PC-9 (cell line): ENCODE measurements around the gene APOB. TPM values are rescaled to one million over a fixed set of nuclear protein-coding genes. Genes with fewer than 3 reads are reported as not detected.

Experiments used
- BruUV-seq: library from RNA; stranded (reverse); fragments of 400-500 nt; replicated peaks from 2 replicates; lab custom pipeline; 2021; lab: Mats Ljungman, UMichigan
- CTCF ChIA-PET: fragments of 300-600 bp; sonication (Branson Sonifier 250); formaldehyde crosslinking; loops from one replicate; lab custom pipeline; 2022; ENCODE audit warnings: antibody characterized with exemption; lab: Charles Lee
- POLR2A ChIA-PET: fragments of 300-600 bp; sonication (Branson Sonifier 250); formaldehyde crosslinking; loops from one replicate; lab custom pipeline; 2022; ENCODE audit warnings: antibody characterized with exemption; ENCODE audit not compliant: unreplicated experiment; lab: Charles Lee
- DNase-seq, 2 experiments: peaks; one replicate each; pipeline versions ENCODE4 v3.0.0 to v3.0.0-alpha.2; 2015 to 2022; ENCODE audit warnings: mixed read lengths in 1 of 2
- H2AFZ ChIP-seq: fragments of 200-600 bp; sonication (generic); 2 replicates; pipeline ENCODE4 v1.8.1; 2017; ENCODE audit warnings: antibody characterized with exemption
- H3F3A ChIP-seq: fragments of 200-600 bp; sonication (generic); 2 replicates; pipeline ENCODE4 v1.8.1; 2017; ENCODE audit warnings: antibody characterized with exemption, mild to moderate bottlenecking, low read depth; ENCODE audit not compliant: insufficient read depth
- H3K27ac ChIP-seq: fragments of 200-600 bp; sonication (generic); 2 replicates; pipeline ENCODE4 v1.6.1; 2016; ENCODE audit warnings: mixed run types
- H3K27me3 ChIP-seq: fragments of 200-600 bp; sonication (generic); 2 replicates; pipeline ENCODE4 v1.6.1; 2016; ENCODE audit warnings: low read depth, mixed run types; ENCODE audit not compliant: insufficient read depth
- H3K36me3 ChIP-seq: fragments of 200-600 bp; sonication (generic); 2 replicates; pipeline ENCODE4 v1.6.1; 2016; ENCODE audit warnings: low read depth, mixed run types
- H3K4me1 ChIP-seq: fragments of 200-600 bp; sonication (generic); replicated peaks from 2 replicates; pipeline ENCODE4 v1.6.1; 2016; ENCODE audit warnings: mixed run types; ENCODE audit not compliant: insufficient read depth
- H3K4me2 ChIP-seq: fragments of 200-600 bp; sonication (generic); 2 replicates; pipeline ENCODE4 v1.6.1; 2017; ENCODE audit warnings: mixed run types
- H3K4me3 ChIP-seq: fragments of 200-600 bp; sonication (generic); 2 replicates; pipeline ENCODE4 v1.6.1; 2016; ENCODE audit warnings: mixed run types
- H3K79me2 ChIP-seq: fragments of 200-600 bp; sonication (generic); 2 replicates; pipeline ENCODE4 v1.6.1; 2017; ENCODE audit warnings: low read depth, mixed run types
- H3K9me2 ChIP-seq: fragments of 200-600 bp; sonication (generic); 2 replicates; pipeline ENCODE4 v1.8.1; 2017; ENCODE audit warnings: mild to moderate bottlenecking; ENCODE audit not compliant: insufficient read depth
- H3K9me3 ChIP-seq: fragments of 200-600 bp; sonication (generic); 2 replicates; pipeline ENCODE4 v1.8.1; 2016; ENCODE audit warnings: low read depth; ENCODE audit not compliant: insufficient read depth
- H4K20me1 ChIP-seq: fragments of 200-600 bp; sonication (generic); 2 replicates; pipeline ENCODE4 v1.8.1; 2017; ENCODE audit not compliant: insufficient read depth
- CTCF ChIP-seq: fragments of 200-600 bp; sonication (generic); conservative IDR thresholded peaks from 2 replicates; pipeline ENCODE4 v1.6.1; 2017; ENCODE audit warnings: mixed run types, antibody characterized with exemption, mild to moderate bottlenecking, moderate library complexity
- EZH2 ChIP-seq: fragments of 200-600 bp; sonication (generic); IDR thresholded peaks from 2 replicates; pipeline ENCODE4 v1.8.0; 2017; ENCODE audit warnings: antibody characterized with exemption, low read depth
- intact Hi-C: fragments of 100-400 bp; cut with micrococcal nuclease; formaldehyde crosslinking; loops from one replicate; pipeline ENCODE4 v1.10.0; 2022; ENCODE audit not compliant: unreplicated experiment
- total RNA-seq: library from RNA; stranded (reverse); gene quantifications from 2 replicates; pipeline ENCODE4 v1.2.3, GENCODE V29; 2021

The APOB gene
- total RNA-seq, 1 experiment from 2014 or later, result not detected

DNA sequence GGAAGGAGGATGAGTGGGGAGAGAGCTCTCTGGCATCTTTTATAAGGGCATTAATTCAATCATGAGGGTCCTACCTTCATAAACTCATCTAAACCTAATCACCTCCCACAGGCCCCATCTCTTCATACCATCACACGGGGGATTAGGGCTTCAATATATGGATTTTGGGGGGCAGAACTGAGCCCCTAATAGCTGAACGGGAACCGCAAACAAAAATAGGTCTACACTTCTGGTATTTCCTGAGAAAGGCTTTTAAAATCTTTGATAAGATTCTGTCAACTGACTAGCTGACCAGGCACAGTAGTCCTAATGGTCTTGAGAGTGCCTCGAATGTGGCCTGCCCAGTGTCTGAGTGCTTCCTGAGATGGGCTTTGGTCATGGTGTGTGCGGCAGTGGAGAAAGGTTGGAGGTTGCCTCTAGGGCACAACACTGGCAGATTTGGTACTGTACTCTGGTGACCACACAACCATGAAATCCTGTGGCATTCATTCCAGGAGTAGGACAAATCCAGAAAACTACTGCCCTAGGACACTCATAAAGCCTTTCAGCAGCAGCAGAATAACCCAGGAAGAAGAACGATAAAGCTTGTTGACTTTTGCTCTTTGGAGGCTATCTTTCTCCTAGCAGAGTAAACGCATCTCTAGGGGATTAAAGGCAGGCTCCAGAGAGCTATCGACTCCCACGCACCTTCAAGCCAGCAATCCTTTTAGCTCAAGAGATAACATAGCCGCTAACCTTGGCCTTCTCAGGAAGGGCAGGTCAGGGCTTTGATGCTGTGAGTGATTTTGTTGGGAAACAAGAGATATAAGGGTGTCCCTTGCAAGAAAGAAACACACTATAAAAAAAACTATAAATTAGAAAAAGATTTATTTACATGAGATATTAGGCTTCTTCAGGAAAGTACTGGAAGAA, 12.3 kb upstream of the APOB start:
- no peak for TF ChIP-seq EZH2
- TF ChIP-seq CTCF, result no peak
- Histone ChIP-seq H3K27ac (no peak overlapping the region), H4K20me1 (no peaks in the 10 kb centered on the region), H3K27me3 (peaks cover 23% of the 10 kb centered on the region; the same call in 1 of the 2 replicates), H3K4me3 (no peak overlapping the region), H3K4me2 (no peak overlapping the region), H2AFZ (no peak overlapping the region), H3K9me3 (no peaks in the 10 kb centered on the region), H3F3A (no peaks in the 10 kb centered on the region), H3K36me3 (no peaks in the 10 kb centered on the region), H3K4me1 (no peaks in the 10 kb centered on the region), H3K9me2 (no peaks in the 10 kb centered on the region), H3K79me2 (no peaks in the 10 kb centered on the region)
- intact Hi-C loops, result no loop called here
- ChIA-PET CTCF (no interaction called here), POLR2A (no interaction called here)
- no peak for DNase-seq
- BruUV-seq, result no TSS peak

GRCh38 chr2:21055451-21055850, 11.6 kb upstream of the APOB start:
- H3K4me3 ChIP-seq, result no peak overlapping the region
- H3K79me2 ChIP-seq, result no peaks in the 10 kb centered on the region
- H3K36me3 ChIP-seq, result no peaks in the 10 kb centered on the region
- no peak for DNase-seq
- no peak overlapping the region for H2AFZ ChIP-seq
- H3K27me3 ChIP-seq, result peaks cover 23% of the 10 kb centered on the region; the same call in 1 of the 2 replicates
- intact Hi-C loops, result no loop called here
- BruUV-seq, result no TSS peak
- ChIA-PET POLR2A (no interaction called here), CTCF (no interaction called here)
- no peaks in the 10 kb centered on the region for H3F3A ChIP-seq
- no peaks in the 10 kb centered on the region for H4K20me1 ChIP-seq
- no peaks in the 10 kb centered on the region for H3K9me2 ChIP-seq
- no peaks in the 10 kb centered on the region for H3K4me1 ChIP-seq
- no peaks in the 10 kb centered on the region for H3K9me3 ChIP-seq
- TF ChIP-seq CTCF (no peak), EZH2 (no peak)
- no peak overlapping the region for H3K4me2 ChIP-seq
- no peak overlapping the region for H3K27ac ChIP-seq

DNA sequence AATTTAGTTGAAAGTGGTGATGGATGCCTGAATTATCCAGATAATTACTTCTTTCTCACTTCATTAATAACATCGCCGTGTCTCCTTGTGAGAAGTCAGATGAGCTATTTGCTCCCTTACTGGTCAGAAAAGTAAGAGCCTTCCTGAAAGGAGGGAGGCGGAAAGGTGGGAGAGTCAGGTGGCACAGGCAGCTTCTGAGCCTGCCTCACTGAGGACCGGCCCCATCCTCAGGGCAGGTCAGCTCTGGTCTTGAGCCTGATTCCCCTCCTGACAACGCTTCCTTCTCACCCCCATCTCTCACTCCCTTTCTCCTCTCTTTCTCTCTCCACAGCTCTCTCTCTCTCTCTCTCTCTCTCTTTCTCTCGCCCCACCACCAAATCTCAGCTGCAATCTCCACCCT, 10.1 kb upstream of the APOB start:
- Histone ChIP-seq H3K9me3 (no peaks in the 10 kb centered on the region), H3K27ac (no peak overlapping the region), H2AFZ (no peak overlapping the region), H3K79me2 (no peaks in the 10 kb centered on the region), H4K20me1 (no peaks in the 10 kb centered on the region), H3K4me1 (no peaks in the 10 kb centered on the region), H3K4me2 (no peak overlapping the region), H3F3A (no peaks in the 10 kb centered on the region), H3K36me3 (no peaks in the 10 kb centered on the region), H3K4me3 (no peak overlapping the region), H3K9me2 (no peaks in the 10 kb centered on the region), H3K27me3 (peaks cover 23% of the 10 kb centered on the region; the same call in 1 of the 2 replicates)
- POLR2A ChIA-PET, result no interaction called here
- intact Hi-C loops, result no loop called here
- no peak for DNase-seq
- TF ChIP-seq EZH2, result no peak
- no peak for TF ChIP-seq CTCF
- CTCF ChIA-PET, result no interaction called here
- no TSS peak for BruUV-seq
